ENCODE results near the gene RNF44. TPM values are rescaled to one million over a fixed set of nuclear protein-coding genes. Genes with fewer than 3 reads are reported as not detected.

Gene RNF44
- total RNA-seq, 3 donors from 2014 or later, result 6.9 to 17.1 (median 15.4) TPM

DNA sequence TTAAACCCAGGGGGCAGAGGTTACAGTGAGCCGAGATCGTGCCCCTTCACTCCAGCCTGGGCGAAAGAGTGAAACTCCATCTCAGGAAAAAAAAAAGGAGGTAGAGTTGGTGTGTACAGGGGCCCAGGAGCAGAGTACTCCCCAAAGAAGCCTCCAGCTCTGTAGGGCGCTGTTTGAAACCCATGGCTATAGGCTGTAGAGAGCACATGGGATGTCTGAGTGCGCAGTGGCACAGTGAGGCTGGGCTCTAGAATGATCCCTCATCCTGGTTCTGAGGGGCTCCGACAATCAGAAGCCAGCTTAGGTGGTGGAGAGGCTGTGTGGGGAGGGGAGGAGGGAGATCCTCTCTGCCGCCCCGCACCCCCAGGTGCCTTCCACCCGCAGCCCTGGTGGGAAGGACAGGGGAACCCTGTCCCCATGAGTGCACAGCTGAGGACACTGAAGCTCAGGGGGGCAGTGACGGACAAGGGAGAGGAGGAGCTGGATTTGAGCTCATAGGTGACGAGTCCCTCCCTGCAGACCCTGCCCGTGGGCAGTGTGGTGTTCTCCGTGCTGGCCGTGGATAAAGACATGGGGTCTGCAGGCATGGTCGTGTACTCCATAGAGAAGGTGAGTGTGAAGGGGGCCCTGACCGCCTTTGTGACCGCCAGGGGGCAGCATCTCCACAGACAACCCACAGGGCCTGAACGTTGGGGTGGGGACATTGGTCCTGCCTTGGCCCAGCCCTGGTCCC, 36.5 kb upstream of the RNF44 start:
- peak; percentile 29 to 66 for DNase-seq (ENCODE audit: low spot score in 2 of 2)
- Histone ChIP-seq H3K9me3 (no peaks in the 10 kb centered on the region), H3K4me1 (no peaks in the 10 kb centered on the region), H3K27me3 (peaks cover 0 to 5% of the 10 kb centered on the region in 2 donors), H3K4me3 (no peak overlapping the region), H3K36me3 (no peaks in the 10 kb centered on the region), H3K27ac (no peak overlapping the region)
- TF ChIP-seq POLR2AphosphoS5 (IDR thresholded peaks at IDR 0.05) (no peak), POLR2A (IDR thresholded peaks at IDR 0.05) (no peak)
- TF ChIP-seq, protein P1, sequence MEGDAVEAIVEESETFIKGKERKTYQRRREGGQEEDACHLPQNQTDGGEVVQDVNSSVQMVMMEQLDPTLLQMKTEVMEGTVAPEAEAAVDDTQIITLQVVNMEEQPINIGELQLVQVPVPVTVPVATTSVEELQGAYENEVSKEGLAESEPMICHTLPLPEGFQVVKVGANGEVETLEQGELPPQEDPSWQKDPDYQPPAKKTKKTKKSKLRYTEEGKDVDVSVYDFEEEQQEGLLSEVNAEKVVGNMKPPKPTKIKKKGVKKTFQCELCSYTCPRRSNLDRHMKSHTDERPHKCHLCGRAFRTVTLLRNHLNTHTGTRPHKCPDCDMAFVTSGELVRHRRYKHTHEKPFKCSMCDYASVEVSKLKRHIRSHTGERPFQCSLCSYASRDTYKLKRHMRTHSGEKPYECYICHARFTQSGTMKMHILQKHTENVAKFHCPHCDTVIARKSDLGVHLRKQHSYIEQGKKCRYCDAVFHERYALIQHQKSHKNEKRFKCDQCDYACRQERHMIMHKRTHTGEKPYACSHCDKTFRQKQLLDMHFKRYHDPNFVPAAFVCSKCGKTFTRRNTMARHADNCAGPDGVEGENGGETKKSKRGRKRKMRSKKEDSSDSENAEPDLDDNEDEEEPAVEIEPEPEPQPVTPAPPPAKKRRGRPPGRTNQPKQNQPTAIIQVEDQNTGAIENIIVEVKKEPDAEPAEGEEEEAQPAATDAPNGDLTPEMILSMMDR (IDR thresholded peaks at IDR 0.05), result peak; percentile 41 to 53 (median 48)
- intact Hi-C loops (cut with DNase I; ENCODE audit: low total_unique reads), result no loop called here

DNA sequence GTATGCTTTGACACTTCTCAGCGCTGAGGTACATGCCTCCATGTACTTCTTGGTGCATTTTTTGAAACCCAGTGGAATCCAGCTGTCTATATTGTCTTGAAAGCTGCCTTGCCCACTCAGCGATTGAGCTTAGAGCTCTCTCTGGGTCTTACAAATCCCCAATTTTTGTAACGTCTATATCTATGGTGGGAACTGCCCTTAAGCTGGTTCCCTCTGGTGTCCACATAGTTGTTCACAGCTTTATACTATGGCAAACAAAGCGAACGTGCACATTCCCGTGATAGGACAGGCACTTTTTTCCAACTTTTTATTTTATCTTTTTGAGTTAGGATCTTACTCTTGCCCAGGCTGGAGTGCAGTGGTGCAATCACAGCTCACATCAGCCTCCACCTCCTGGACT, 32.8 kb upstream of the RNF44 start:
- no peak for TF ChIP-seq POLR2AphosphoS5 (IDR thresholded peaks at IDR 0.05)
- TF ChIP-seq POLR2A (IDR thresholded peaks at IDR 0.05), result no peak
- TF ChIP-seq, protein P1 (IDR thresholded peaks at IDR 0.05), result no peak
- no peak for DNase-seq (ENCODE audit: low spot score in 2 of 2)
- no peaks in the 10 kb centered on the region for H3K9me3 ChIP-seq
- H3K4me3 ChIP-seq, result no peak overlapping the region
- H3K27ac ChIP-seq, result no peak overlapping the region
- intact Hi-C loops (cut with DNase I; ENCODE audit: low total_unique reads), result no loop called here
- no peaks in the 10 kb centered on the region for H3K36me3 ChIP-seq
- H3K27me3 ChIP-seq, result peaks cover 0 to 12% of the 10 kb centered on the region in 2 donors
- no peaks in the 10 kb centered on the region for H3K4me1 ChIP-seq

DNA sequence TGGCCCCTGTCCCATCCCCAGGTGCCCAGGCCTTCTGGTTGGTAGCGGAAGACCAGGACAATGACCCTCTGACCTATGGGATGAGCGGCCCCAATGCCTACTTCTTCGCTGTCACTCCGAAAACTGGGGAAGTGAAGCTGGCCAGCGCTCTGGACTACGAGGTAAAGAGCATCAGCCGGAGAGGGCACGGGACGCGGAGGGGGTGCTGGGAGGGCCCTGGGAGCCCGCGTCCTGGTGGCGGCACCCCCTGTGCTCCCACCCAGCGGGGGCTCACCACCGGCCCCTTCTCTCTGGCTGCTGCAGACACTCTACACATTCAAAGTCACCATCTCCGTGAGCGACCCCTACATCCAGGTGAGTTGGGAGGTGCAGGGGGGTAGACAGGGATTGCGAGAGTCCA, 31.5 kb upstream of the RNF44 start:
- H3K27me3 ChIP-seq, result peaks cover 0 to 12% of the 10 kb centered on the region in 2 donors
- H3K27ac ChIP-seq, result no peak overlapping the region
- no peak for TF ChIP-seq POLR2A (IDR thresholded peaks at IDR 0.05)
- TF ChIP-seq POLR2AphosphoS5 (IDR thresholded peaks at IDR 0.05), result no peak
- TF ChIP-seq, protein P1 (IDR thresholded peaks at IDR 0.05), result no peak
- H3K4me1 ChIP-seq, result no peaks in the 10 kb centered on the region
- DNase-seq (ENCODE audit: low spot score in 2 of 2), result no peak
- H3K36me3 ChIP-seq, result no peaks in the 10 kb centered on the region
- H3K4me3 ChIP-seq, result no peak overlapping the region
- intact Hi-C loops (cut with DNase I; ENCODE audit: low total_unique reads), result no loop called here
- no peaks in the 10 kb centered on the region for H3K9me3 ChIP-seq

DNA sequence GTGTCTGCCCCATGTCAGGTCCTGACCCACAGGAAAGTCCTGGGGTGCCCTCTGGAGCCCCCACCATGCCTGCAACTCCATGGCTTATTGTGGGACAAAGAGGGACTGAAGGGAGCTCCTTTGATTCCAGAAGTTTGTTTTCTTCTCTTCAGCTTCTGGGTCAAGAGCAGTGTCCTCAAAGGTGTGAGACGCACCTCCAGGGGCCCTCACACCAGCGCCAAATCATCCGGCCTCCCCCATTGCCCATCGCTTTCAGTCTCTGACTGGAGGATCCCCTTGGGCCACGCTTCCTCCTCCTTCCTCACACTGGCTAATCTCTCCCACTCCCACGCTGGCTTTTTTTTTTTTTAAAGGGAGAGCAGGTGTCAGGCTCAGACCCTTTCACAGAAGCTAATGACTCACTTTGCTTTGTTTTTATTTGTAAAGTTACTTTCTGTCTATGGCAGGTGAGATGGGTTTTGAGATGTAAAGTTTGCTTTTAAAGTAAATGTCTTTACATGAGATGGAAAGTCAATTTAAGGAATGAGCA, 28.6 kb upstream of the RNF44 start:
- DNase-seq (ENCODE audit: low spot score in 2 of 2), result no peak
- Histone ChIP-seq H3K36me3 (no peaks in the 10 kb centered on the region), H3K27me3 (peaks cover 0 to 12% of the 10 kb centered on the region in 2 donors), H3K27ac (no peak overlapping the region), H3K4me3 (no peak overlapping the region), H3K9me3 (no peaks in the 10 kb centered on the region), H3K4me1 (no peaks in the 10 kb centered on the region)
- intact Hi-C loops (cut with DNase I; ENCODE audit: low total_unique reads), result no loop called here
- no peak for TF ChIP-seq POLR2A (IDR thresholded peaks at IDR 0.05)

DNA sequence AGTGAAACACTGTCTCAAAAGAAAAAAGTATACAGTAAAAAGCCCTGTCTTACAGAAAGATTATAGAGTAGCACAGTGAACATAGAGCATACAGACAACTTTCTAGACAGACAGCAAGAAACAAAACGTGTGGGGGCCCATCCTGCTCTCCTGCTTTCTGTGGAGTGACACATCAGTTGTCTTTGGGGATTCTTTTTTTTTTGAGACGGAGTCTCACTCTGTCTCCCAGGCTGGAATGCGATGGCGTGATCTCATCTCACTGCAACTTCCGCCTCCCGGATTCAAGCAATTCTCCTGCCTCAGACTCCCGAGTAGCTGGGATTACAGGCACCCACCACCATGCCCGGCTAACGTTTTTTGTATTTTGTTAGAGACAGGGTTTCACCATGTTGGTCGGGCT, 26.8 kb upstream of the RNF44 start:
- Histone ChIP-seq H3K4me1 (no peaks in the 10 kb centered on the region), H3K36me3 (no peaks in the 10 kb centered on the region), H3K4me3 (no peak overlapping the region), H3K27me3 (peaks cover 0 to 8% of the 10 kb centered on the region in 2 donors), H3K27ac (no peak overlapping the region), H3K9me3 (no peaks in the 10 kb centered on the region)
- intact Hi-C loops (cut with DNase I; ENCODE audit: low total_unique reads), result no loop called here
- no peak for TF ChIP-seq POLR2A (IDR thresholded peaks at IDR 0.05)
- TF ChIP-seq POLR2AphosphoS5 (IDR thresholded peaks at IDR 0.05), result no peak
- TF ChIP-seq, protein P1 (IDR thresholded peaks at IDR 0.05), result no peak
- DNase-seq (ENCODE audit: low spot score in 2 of 2), result no peak
